HEK293 (cell line): Measurements from ENCODE around the gene HOXD9.
A peak's percentile ranks its signal among the peaks of the same experiment; 100 is the strongest.

Source experiments
- EGR2 ChIP-seq: fragments of 450-650 bp; formaldehyde crosslinking; IDR thresholded peaks from 2 replicates; pipeline ENCODE4 v1.5.1; 2016; ENCODE audit warnings: low read depth, missing biosample characterization, missing genetic modification characterization
- KLF10 ChIP-seq: fragments of 450-650 bp; IDR thresholded peaks from 2 replicates; pipeline ENCODE4 v1.5.1; 2018; ENCODE audit warnings: missing biosample characterization, mild to moderate bottlenecking, missing genetic modification characterization
- MEIS1 ChIP-seq: sonication (generic); formaldehyde crosslinking; IDR thresholded peaks from 2 replicates; pipeline ENCODE4 v1.8.1; 2022; ENCODE audit warnings: missing genetic modification reagents, mild to moderate bottlenecking, borderline replicate concordance
- MYNN ChIP-seq: fragments of 450-650 bp; formaldehyde crosslinking; IDR thresholded peaks from 2 replicates; pipeline ENCODE4 v1.5.1; 2016; ENCODE audit warnings: missing biosample characterization, missing genetic modification characterization, borderline replicate concordance
- PRDM1 ChIP-seq: fragments of 450-650 bp; formaldehyde crosslinking; IDR thresholded peaks from 2 replicates; pipeline ENCODE4; 2016; ENCODE audit warnings: missing biosample characterization, missing genetic modification characterization
- ZBTB17 ChIP-seq: fragments of 450-650 bp; formaldehyde crosslinking; IDR thresholded peaks from 2 replicates; pipeline ENCODE4 v1.5.1; 2016; ENCODE audit warnings: missing biosample characterization, missing genetic modification characterization
- ZBTB20 ChIP-seq: fragments of 450-650 bp; formaldehyde crosslinking; IDR thresholded peaks from 2 replicates; pipeline ENCODE4 v1.5.1; 2016; ENCODE audit warnings: missing biosample characterization, missing genetic modification characterization
- ZBTB48 ChIP-seq: fragments of 450-650 bp; formaldehyde crosslinking; IDR thresholded peaks from 2 replicates; pipeline ENCODE4 v1.5.1; 2016; ENCODE audit warnings: missing biosample characterization, missing genetic modification characterization
- ZBTB6 ChIP-seq: fragments of 450-650 bp; formaldehyde crosslinking; IDR thresholded peaks from 2 replicates; pipeline ENCODE4 v1.5.1; 2017; ENCODE audit warnings: missing biosample characterization, missing genetic modification characterization
- ZBTB7A ChIP-seq: fragments of 450-650 bp; formaldehyde crosslinking; IDR thresholded peaks from 2 replicates; pipeline ENCODE4 v1.5.1; 2016; ENCODE audit warnings: low read depth, missing biosample characterization, missing genetic modification characterization
- ZEB2 ChIP-seq: fragments of 450-650 bp; formaldehyde crosslinking; IDR thresholded peaks from 2 replicates; pipeline ENCODE4 v1.5.1; 2016; ENCODE audit warnings: missing biosample characterization, missing genetic modification characterization
- ZFP37 ChIP-seq: fragments of 450-650 bp; formaldehyde crosslinking; IDR thresholded peaks from 2 replicates; pipeline ENCODE4 v1.5.1; 2016; ENCODE audit warnings: missing biosample characterization, missing genetic modification characterization
- ZIC2 ChIP-seq: fragments of 450-650 bp; formaldehyde crosslinking; IDR thresholded peaks from 2 replicates; pipeline ENCODE4 v1.5.1; 2016; ENCODE audit warnings: missing biosample characterization, missing genetic modification characterization
- ZNF157 ChIP-seq: fragments of 450-650 bp; formaldehyde crosslinking; IDR thresholded peaks from 2 replicates; pipeline ENCODE4 v1.5.1; 2016; ENCODE audit warnings: missing biosample characterization, missing genetic modification characterization
- ZNF16 ChIP-seq: fragments of 450-650 bp; formaldehyde crosslinking; IDR thresholded peaks from 2 replicates; pipeline ENCODE4 v1.5.1; 2016; ENCODE audit warnings: low read depth, missing biosample characterization, missing genetic modification characterization
- ZNF18 ChIP-seq: fragments of 450-650 bp; formaldehyde crosslinking; IDR thresholded peaks from 2 replicates; pipeline ENCODE4 v1.5.1; 2016; ENCODE audit warnings: missing biosample characterization, missing genetic modification characterization
- ZNF341 ChIP-seq: fragments of 450-650 bp; formaldehyde crosslinking; IDR thresholded peaks from 2 replicates; pipeline ENCODE4; 2016; ENCODE audit warnings: low read depth, missing biosample characterization, missing genetic modification characterization
- ZNF366 ChIP-seq: fragments of 450-650 bp; formaldehyde crosslinking; conservative IDR thresholded peaks from 2 replicates; pipeline ENCODE4 v1.5.1; 2016; ENCODE audit warnings: missing biosample characterization, missing genetic modification characterization
- ZNF473 ChIP-seq: fragments of 450-650 bp; formaldehyde crosslinking; IDR thresholded peaks from 2 replicates; pipeline ENCODE4 v1.5.1; 2017; ENCODE audit warnings: missing biosample characterization, missing genetic modification characterization
- ZNF501 ChIP-seq: fragments of 450-650 bp; formaldehyde crosslinking; IDR thresholded peaks from 2 replicates; pipeline ENCODE4 v1.5.1; 2016; ENCODE audit warnings: missing biosample characterization, missing genetic modification characterization
- ZNF529 ChIP-seq: fragments of 450-650 bp; formaldehyde crosslinking; IDR thresholded peaks from 2 replicates; pipeline ENCODE4 v1.5.1; 2017; ENCODE audit warnings: missing genetic modification characterization, missing biosample characterization; ENCODE audit not compliant: insufficient replicate concordance
- ZNF600 ChIP-seq: fragments of 450-650 bp; formaldehyde crosslinking; IDR thresholded peaks from 2 replicates; pipeline ENCODE4 v1.5.1; 2016; ENCODE audit warnings: missing biosample characterization, missing genetic modification characterization
- ZNF654 ChIP-seq: fragments of 450-650 bp; formaldehyde crosslinking; IDR thresholded peaks from 2 replicates; pipeline ENCODE4 v1.5.1; 2016; ENCODE audit warnings: low read depth, missing biosample characterization, missing genetic modification characterization
- ZNF777 ChIP-seq: fragments of 450-650 bp; formaldehyde crosslinking; IDR thresholded peaks from 2 replicates; pipeline ENCODE4 v1.5.1; 2017; ENCODE audit warnings: missing biosample characterization, missing genetic modification characterization, borderline replicate concordance
- ZNF792 ChIP-seq: fragments of 450-650 bp; formaldehyde crosslinking; IDR thresholded peaks from 2 replicates; pipeline ENCODE4 v1.5.1; 2016; ENCODE audit warnings: missing biosample characterization, missing genetic modification characterization
- TF ChIP-seq, protein P1 (sequence below): fragments of 450-650 bp; formaldehyde crosslinking; optimal IDR thresholded peaks from 2 replicates; pipeline ENCODE3; 2016; ENCODE audit warnings: missing biosample characterization, mild to moderate bottlenecking, missing genetic modification characterization
- TF ChIP-seq, protein P2 (sequence below): fragments of 450-650 bp; formaldehyde crosslinking; IDR thresholded peaks from 2 replicates; pipeline ENCODE4 v1.5.1; 2016; ENCODE audit warnings: missing biosample characterization, missing genetic modification characterization
- TF ChIP-seq, protein P3 (sequence below): fragments of 450-650 bp; formaldehyde crosslinking; IDR thresholded peaks from 2 replicates; pipeline ENCODE4 v1.5.1; 2016; ENCODE audit warnings: missing biosample characterization, missing genetic modification characterization
- TF ChIP-seq, protein P4 (sequence below): fragments of 450-650 bp; formaldehyde crosslinking; IDR thresholded peaks from 2 replicates; pipeline ENCODE4 v1.5.1; 2016; ENCODE audit warnings: missing biosample characterization, missing genetic modification characterization

HOXD9 gene

GRCh38 chr2:176093145-176093897 is 29.2 kb upstream of the HOXD9 start (continued):
- TF ChIP-seq, protein P1, sequence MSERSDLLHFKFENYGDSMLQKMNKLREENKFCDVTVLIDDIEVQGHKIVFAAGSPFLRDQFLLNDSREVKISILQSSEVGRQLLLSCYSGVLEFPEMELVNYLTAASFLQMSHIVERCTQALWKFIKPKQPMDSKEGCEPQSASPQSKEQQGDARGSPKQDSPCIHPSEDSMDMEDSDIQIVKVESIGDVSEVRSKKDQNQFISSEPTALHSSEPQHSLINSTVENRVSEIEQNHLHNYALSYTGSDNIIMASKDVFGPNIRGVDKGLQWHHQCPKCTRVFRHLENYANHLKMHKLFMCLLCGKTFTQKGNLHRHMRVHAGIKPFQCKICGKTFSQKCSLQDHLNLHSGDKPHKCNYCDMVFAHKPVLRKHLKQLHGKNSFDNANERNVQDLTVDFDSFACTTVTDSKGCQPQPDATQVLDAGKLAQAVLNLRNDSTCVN (tag by site-specific recombination): peak; percentile 78
- TF ChIP-seq ZNF366 (tag by site-specific recombination): peak; percentile 24; the same call in 1 of the 2 replicates
- TF ChIP-seq, protein P2, sequence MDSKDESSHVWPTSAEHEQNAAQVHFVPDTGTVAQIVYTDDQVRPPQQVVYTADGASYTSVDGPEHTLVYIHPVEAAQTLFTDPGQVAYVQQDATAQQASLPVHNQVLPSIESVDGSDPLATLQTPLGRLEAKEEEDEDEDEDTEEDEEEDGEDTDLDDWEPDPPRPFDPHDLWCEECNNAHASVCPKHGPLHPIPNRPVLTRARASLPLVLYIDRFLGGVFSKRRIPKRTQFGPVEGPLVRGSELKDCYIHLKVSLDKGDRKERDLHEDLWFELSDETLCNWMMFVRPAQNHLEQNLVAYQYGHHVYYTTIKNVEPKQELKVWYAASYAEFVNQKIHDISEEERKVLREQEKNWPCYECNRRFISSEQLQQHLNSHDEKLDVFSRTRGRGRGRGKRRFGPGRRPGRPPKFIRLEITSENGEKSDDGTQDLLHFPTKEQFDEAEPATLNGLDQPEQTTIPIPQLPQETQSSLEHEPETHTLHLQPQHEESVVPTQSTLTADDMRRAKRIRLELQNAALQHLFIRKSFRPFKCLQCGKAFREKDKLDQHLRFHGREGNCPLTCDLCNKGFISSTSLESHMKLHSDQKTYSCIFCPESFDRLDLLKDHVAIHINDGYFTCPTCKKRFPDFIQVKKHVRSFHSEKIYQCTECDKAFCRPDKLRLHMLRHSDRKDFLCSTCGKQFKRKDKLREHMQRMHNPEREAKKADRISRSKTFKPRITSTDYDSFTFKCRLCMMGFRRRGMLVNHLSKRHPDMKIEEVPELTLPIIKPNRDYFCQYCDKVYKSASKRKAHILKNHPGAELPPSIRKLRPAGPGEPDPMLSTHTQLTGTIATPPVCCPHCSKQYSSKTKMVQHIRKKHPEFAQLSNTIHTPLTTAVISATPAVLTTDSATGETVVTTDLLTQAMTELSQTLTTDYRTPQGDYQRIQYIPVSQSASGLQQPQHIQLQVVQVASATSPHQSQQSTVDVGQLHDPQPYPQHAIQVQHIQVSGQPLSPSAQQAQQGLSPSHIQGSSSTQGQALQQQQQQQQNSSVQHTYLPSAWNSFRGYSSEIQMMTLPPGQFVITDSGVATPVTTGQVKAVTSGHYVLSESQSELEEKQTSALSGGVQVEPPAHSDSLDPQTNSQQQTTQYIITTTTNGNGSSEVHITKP (tag by site-specific recombination): peak; percentile 81
- TF ChIP-seq ZNF777: 0 out of 2 replicates have a peak, but pooled peaks have one; percentile 31
- TF ChIP-seq ZEB2 (tag by site-specific recombination): peak; percentile 55
- no peak for TF ChIP-seq ZBTB6 (tag by site-specific recombination)
- no peak for TF ChIP-seq MEIS1
- 0 out of 2 replicates have a peak, but pooled peaks have one; percentile 20 for TF ChIP-seq ZNF600
- TF ChIP-seq ZNF341 (tag by site-specific recombination): peak; percentile 87
- TF ChIP-seq ZNF529 (tag by site-specific recombination): no peak
- TF ChIP-seq ZNF501: peak; percentile 52; the same call in 1 of the 2 replicates
- no peak for TF ChIP-seq ZNF654 (tag by site-specific recombination)
- no peak for TF ChIP-seq ZNF792 (tag by site-specific recombination)
- TF ChIP-seq ZBTB17 (tag by site-specific recombination): no peak
- TF ChIP-seq MYNN: no peak
- TF ChIP-seq ZNF18 (tag by site-specific recombination): no peak
- TF ChIP-seq, protein P3, sequence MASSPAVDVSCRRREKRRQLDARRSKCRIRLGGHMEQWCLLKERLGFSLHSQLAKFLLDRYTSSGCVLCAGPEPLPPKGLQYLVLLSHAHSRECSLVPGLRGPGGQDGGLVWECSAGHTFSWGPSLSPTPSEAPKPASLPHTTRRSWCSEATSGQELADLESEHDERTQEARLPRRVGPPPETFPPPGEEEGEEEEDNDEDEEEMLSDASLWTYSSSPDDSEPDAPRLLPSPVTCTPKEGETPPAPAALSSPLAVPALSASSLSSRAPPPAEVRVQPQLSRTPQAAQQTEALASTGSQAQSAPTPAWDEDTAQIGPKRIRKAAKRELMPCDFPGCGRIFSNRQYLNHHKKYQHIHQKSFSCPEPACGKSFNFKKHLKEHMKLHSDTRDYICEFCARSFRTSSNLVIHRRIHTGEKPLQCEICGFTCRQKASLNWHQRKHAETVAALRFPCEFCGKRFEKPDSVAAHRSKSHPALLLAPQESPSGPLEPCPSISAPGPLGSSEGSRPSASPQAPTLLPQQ (tag by site-specific recombination): peak; percentile 16; the same call in 1 of the 2 replicates
- no peak for TF ChIP-seq ZNF157
- peak; percentile 66; the same call in 1 of the 2 replicates for TF ChIP-seq ZFP37 (tag by site-specific recombination)
- TF ChIP-seq, protein P4, sequence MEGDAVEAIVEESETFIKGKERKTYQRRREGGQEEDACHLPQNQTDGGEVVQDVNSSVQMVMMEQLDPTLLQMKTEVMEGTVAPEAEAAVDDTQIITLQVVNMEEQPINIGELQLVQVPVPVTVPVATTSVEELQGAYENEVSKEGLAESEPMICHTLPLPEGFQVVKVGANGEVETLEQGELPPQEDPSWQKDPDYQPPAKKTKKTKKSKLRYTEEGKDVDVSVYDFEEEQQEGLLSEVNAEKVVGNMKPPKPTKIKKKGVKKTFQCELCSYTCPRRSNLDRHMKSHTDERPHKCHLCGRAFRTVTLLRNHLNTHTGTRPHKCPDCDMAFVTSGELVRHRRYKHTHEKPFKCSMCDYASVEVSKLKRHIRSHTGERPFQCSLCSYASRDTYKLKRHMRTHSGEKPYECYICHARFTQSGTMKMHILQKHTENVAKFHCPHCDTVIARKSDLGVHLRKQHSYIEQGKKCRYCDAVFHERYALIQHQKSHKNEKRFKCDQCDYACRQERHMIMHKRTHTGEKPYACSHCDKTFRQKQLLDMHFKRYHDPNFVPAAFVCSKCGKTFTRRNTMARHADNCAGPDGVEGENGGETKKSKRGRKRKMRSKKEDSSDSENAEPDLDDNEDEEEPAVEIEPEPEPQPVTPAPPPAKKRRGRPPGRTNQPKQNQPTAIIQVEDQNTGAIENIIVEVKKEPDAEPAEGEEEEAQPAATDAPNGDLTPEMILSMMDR (tag by site-specific recombination): peak; percentile 76
- TF ChIP-seq ZBTB20 (tag by site-specific recombination): peak; percentile 27; the same call in 1 of the 2 replicates
- peak; percentile 31 for TF ChIP-seq ZIC2 (tag by site-specific recombination)
- no peak for TF ChIP-seq ZNF16 (tag by site-specific recombination)
- peak; percentile 77 for TF ChIP-seq ZBTB48 (tag by site-specific recombination)
- TF ChIP-seq EGR2: 0 out of 2 replicates have a peak, but pooled peaks have one; percentile 11
- no peak for TF ChIP-seq ZNF473 (tag by site-specific recombination)
- TF ChIP-seq ZBTB7A (tag by site-specific recombination): no peak
- peak; percentile 93 for TF ChIP-seq PRDM1 (tag by site-specific recombination)
- no peak for TF ChIP-seq KLF10 (tag by site-specific recombination)
